H9 (cell line): ENCODE results near the gene CLEC1A. TPM values are rescaled to one million over a fixed set of nuclear protein-coding genes. Genes with fewer than 3 reads are reported as not detected.

Experiments used
- DNase-seq: peaks from one replicate; pipeline ENCODE4 v3.0.0-alpha.2; 2017
- H2AFZ ChIP-seq: one replicate; pipeline ENCODE4 v1.6.1; 2013; ENCODE audit warnings: mild to moderate bottlenecking, low read length, control low read depth, moderate library complexity
- H2AK5ac ChIP-seq: 2 replicates; pipeline ENCODE4 v1.6.1; 2013; ENCODE audit warnings: low read length, control low read depth, mixed read lengths; ENCODE audit not compliant: insufficient read length
- H2BK120ac ChIP-seq: one replicate; pipeline ENCODE4 v1.6.1; 2013; ENCODE audit warnings: low read depth, mild to moderate bottlenecking, low read length, control low read depth, inconsistent platforms; ENCODE audit not compliant: poor library complexity, severe bottlenecking
- H2BK12ac ChIP-seq: 2 replicates; pipeline ENCODE4 v1.6.1; 2013; ENCODE audit warnings: low read length, control low read depth, mixed read lengths, low read depth; ENCODE audit not compliant: insufficient read length
- H2BK15ac ChIP-seq: 2 replicates; pipeline ENCODE4 v1.6.1; 2013; ENCODE audit warnings: low read depth, low read length, control low read depth
- H2BK20ac ChIP-seq: one replicate; pipeline ENCODE4 v1.6.1; 2013; ENCODE audit warnings: low read depth, mild to moderate bottlenecking, low read length, control low read depth, inconsistent platforms; ENCODE audit not compliant: poor library complexity, severe bottlenecking
- H2BK5ac ChIP-seq: 2 replicates; pipeline ENCODE4 v1.6.1; 2013; ENCODE audit warnings: low read length, control low read depth, mixed read lengths; ENCODE audit not compliant: insufficient read length
- H3K14ac ChIP-seq: 2 replicates; pipeline ENCODE4 v1.6.1; 2013; ENCODE audit warnings: low read length, control low read depth; ENCODE audit not compliant: insufficient read depth
- H3K18ac ChIP-seq: 2 replicates; pipeline ENCODE4 v1.6.1; 2013; ENCODE audit warnings: low read depth, mild to moderate bottlenecking, mixed read lengths, low read length, control low read depth; ENCODE audit not compliant: insufficient read length
- H3K23ac ChIP-seq: 2 replicates; pipeline ENCODE4 v1.6.1; 2013; ENCODE audit warnings: low read length, control low read depth, mixed read lengths, low read depth; ENCODE audit not compliant: insufficient read length
- H3K23me2 ChIP-seq: 2 replicates; pipeline ENCODE4 v1.6.1; 2013; ENCODE audit warnings: low read depth, mild to moderate bottlenecking, mixed read lengths, low read length, control low read depth; ENCODE audit not compliant: insufficient read length, poor library complexity, severe bottlenecking
- H3K27ac ChIP-seq: 2 replicates; pipeline ENCODE4 v1.5.1; 2013; ENCODE audit warnings: low read length, control low read depth, mixed read lengths, low read depth; ENCODE audit not compliant: insufficient read length
- H3K27me3 ChIP-seq: 2 replicates; pipeline ENCODE4 v1.6.1; 2013; ENCODE audit warnings: low read length, control low read depth, inconsistent platforms; ENCODE audit not compliant: insufficient read depth
- H3K4ac ChIP-seq: 2 replicates; pipeline ENCODE4 v1.6.1; 2013; ENCODE audit warnings: low read depth, mild to moderate bottlenecking, control low read depth, inconsistent platforms, low read length, moderate library complexity
- H3K4me1 ChIP-seq: 2 replicates; pipeline ENCODE4 v1.6.1; 2013; ENCODE audit warnings: low read length, control low read depth, inconsistent platforms; ENCODE audit not compliant: insufficient read depth
- H3K4me2 ChIP-seq: 2 replicates; pipeline ENCODE4 v1.6.1; 2013; ENCODE audit warnings: low read length, control low read depth, mixed read lengths; ENCODE audit not compliant: insufficient read length, insufficient read depth
- H3K56ac ChIP-seq: 2 replicates; pipeline ENCODE4 v1.6.1; 2013; ENCODE audit warnings: low read depth, mild to moderate bottlenecking, mixed read lengths, low read length, control low read depth; ENCODE audit not compliant: insufficient read length
- H3K79me1 ChIP-seq: 2 replicates; pipeline ENCODE4 v1.6.1; 2013; ENCODE audit warnings: low read depth, mild to moderate bottlenecking, moderate library complexity, low read length, control low read depth, inconsistent platforms; ENCODE audit not compliant: insufficient read depth, poor library complexity, severe bottlenecking
- H3K79me2 ChIP-seq: 2 replicates; pipeline ENCODE4 v1.6.1; 2013; ENCODE audit warnings: low read length, control low read depth, inconsistent platforms; ENCODE audit not compliant: insufficient read depth
- H3K9ac ChIP-seq: 2 replicates; pipeline ENCODE4 v1.6.1; 2013; ENCODE audit warnings: low read length, control low read depth, mixed read lengths; ENCODE audit not compliant: insufficient read length; ENCODE audit errors: extremely low read depth
- H3K9me3 ChIP-seq: one replicate; pipeline ENCODE4 v1.6.1; 2013; ENCODE audit warnings: low read depth, low read length, inconsistent platforms; ENCODE audit not compliant: control insufficient read depth
- H3T11ph ChIP-seq: one replicate; pipeline ENCODE4 v1.6.1; 2013; ENCODE audit warnings: mild to moderate bottlenecking, low read length, control low read depth, inconsistent platforms
- H4K20me1 ChIP-seq: one replicate; pipeline ENCODE4 v1.6.1; 2013; ENCODE audit not compliant: control insufficient read depth, insufficient read length, insufficient read depth
- H4K5ac ChIP-seq: 2 replicates; pipeline ENCODE4 v1.6.1; 2013; ENCODE audit warnings: low read depth, mild to moderate bottlenecking, mixed read lengths, low read length, control low read depth; ENCODE audit not compliant: insufficient read length
- H4K8ac ChIP-seq: replicated peaks from 2 replicates; pipeline ENCODE4 v1.6.1; 2013; ENCODE audit warnings: low read length, control low read depth, mixed read lengths, low read depth; ENCODE audit not compliant: insufficient read length
- H4K91ac ChIP-seq: 2 replicates; pipeline ENCODE4 v1.6.1; 2013; ENCODE audit warnings: low read depth, mild to moderate bottlenecking, moderate library complexity, mixed read lengths, low read length, control low read depth; ENCODE audit not compliant: insufficient read length
- H3K27ac Mint-ChIP-seq, 3 experiments: 2 replicates in 2 of 3; 3 replicates in 1 of 3; pipeline ENCODE4 v1.8.0; 2020 to 2021; ENCODE audit warnings: mixed read lengths in 3 of 3, mild to moderate bottlenecking in 1 of 3, moderate library complexity in 1 of 3
- H3K27me3 Mint-ChIP-seq: 2 replicates; pipeline ENCODE4 v1.8.0; 2021; ENCODE audit warnings: low read depth, mild to moderate bottlenecking, moderate library complexity, mixed read lengths
- H3K36me3 Mint-ChIP-seq, 3 experiments: 2 replicates in 2 of 3; 3 replicates in 1 of 3; pipeline ENCODE4 v1.8.0; 2020 to 2021; ENCODE audit warnings: low read depth in 3 of 3, mixed read lengths in 3 of 3; ENCODE audit not compliant: insufficient read depth in 1 of 3
- H3K4me1 Mint-ChIP-seq, 2 experiments: 2 replicates each; pipeline ENCODE4 v1.8.0; 2020; ENCODE audit warnings: mixed read lengths in 2 of 2
- H3K4me3 Mint-ChIP-seq, 2 experiments: 2 replicates in 1 of 2; 3 replicates in 1 of 2; pipeline ENCODE4 v1.8.0; 2020 to 2021; ENCODE audit warnings: mild to moderate bottlenecking in 2 of 2, mixed read lengths in 2 of 2, moderate library complexity in 1 of 2
- H3K9me3 Mint-ChIP-seq, 2 experiments: 2 replicates in 1 of 2; 3 replicates in 1 of 2; pipeline ENCODE4 v1.8.0; 2020; ENCODE audit warnings: mild to moderate bottlenecking in 2 of 2, mixed read lengths in 2 of 2, moderate library complexity in 1 of 2
- CTCF ChIP-seq: fragments of 200-600 bp; sonication (generic); conservative IDR thresholded peaks from 3 replicates; pipeline ENCODE4 v1.8.0; 2021; ENCODE audit warnings: antibody characterized with exemption, mild to moderate bottlenecking
- WGBS: extraction: QIAGEN DNeasy Blood & Tissue Kit; methylation state at CpG from one replicate; pipeline ENCODE4 v1.1.7; 2013; ENCODE audit warnings: missing lambda C conversion rate, low lambda C conversion rate, mixed read lengths; ENCODE audit not compliant: insufficient read length; ENCODE audit errors: extremely low coverage; 5-methylcytosine and 5-hydroxymethylcytosine counted together
- total RNA-seq: library from RNA; stranded (reverse); gene quantifications from 2 replicates; pipeline ENCODE4 v1.2.1, GENCODE V29; 2021

Gene CLEC1A
- total RNA-seq, 1 experiment from 2014 or later: not detected

- TF ChIP-seq CTCF: no peak
- Histone ChIP-seq H2BK120ac (no peak overlapping the region), H2BK15ac (no peak overlapping the region), H3K23ac (no peak overlapping the region), H4K91ac (no peak overlapping the region), H3K4me1 (no peaks in the 10 kb centered on the region), H3K4me2 (no peak overlapping the region), H3K9me3 (no peaks in the 10 kb centered on the region), H3K27me3 (no peaks in the 10 kb centered on the region), H4K20me1 (no peaks in the 10 kb centered on the region), H3K79me1 (no peaks in the 10 kb centered on the region), H3K56ac (no peak overlapping the region), H3K27ac (no peak overlapping the region), H3K23me2 (no peaks in the 10 kb centered on the region), H3K14ac (no peak overlapping the region), H2BK12ac (no peak overlapping the region), H3T11ph (no peak overlapping the region), H2AFZ (no peak overlapping the region), H3K9ac (no peak overlapping the region), H2AK5ac (no peak overlapping the region), H4K5ac (no peak overlapping the region), H3K79me2 (no peaks in the 10 kb centered on the region), H3K18ac (no peak overlapping the region), H3K4ac (no peak overlapping the region), H2BK20ac (no peak overlapping the region), H2BK5ac (no peak overlapping the region), H4K8ac (no peak overlapping the region)
- Mint-ChIP-seq H3K4me1 (no peaks in the 10 kb centered on the region), H3K27ac (no peak overlapping the region), H3K9me3 (no peaks in the 10 kb centered on the region), H3K27me3 (no peaks in the 10 kb centered on the region; the same call in 1 of the 2 replicates), H3K36me3 (no peaks in the 10 kb centered on the region), H3K4me3 (no peak overlapping the region)
- WGBS: no CpG with 5 or more reads among the region's 5 CpGs
- DNase-seq: no peak
These were observed 40.4 kb downstream of the CLEC1A start for GRCh38 chr12:10058387-10058786.
